MM.1S (cell line): ENCODE measurements around the gene TFAP2E.

ENCODE experiments used
- DNase-seq: peaks from one replicate; pipeline ENCODE4 v3.0.0-alpha.2; 2015
- H2AFZ ChIP-seq: fragments of 300-600 bp; sonication (generic); 2 replicates; pipeline ENCODE4 v1.6.0; 2016; ENCODE audit warnings: antibody characterized with exemption, low read length
- H3F3A ChIP-seq: fragments of 300-600 bp; sonication (generic); 2 replicates; pipeline ENCODE4 v1.6.1; 2016; ENCODE audit warnings: mild to moderate bottlenecking, antibody characterized with exemption, low read length, moderate library complexity, mixed read lengths; ENCODE audit not compliant: insufficient read depth
- H3K27ac ChIP-seq: fragments of 300-600 bp; sonication (generic); 2 replicates; pipeline ENCODE4 v1.5.1; 2016; ENCODE audit warnings: mild to moderate bottlenecking, low read length
- H3K27me3 ChIP-seq: fragments of 300-600 bp; sonication (generic); replicated peaks from 2 replicates; pipeline ENCODE4 v1.6.0; 2016; ENCODE audit warnings: low read length; ENCODE audit not compliant: insufficient read depth
- H3K36me3 ChIP-seq: fragments of 300-600 bp; sonication (generic); replicated peaks from 2 replicates; pipeline ENCODE4 v1.6.1; 2016; ENCODE audit warnings: mild to moderate bottlenecking, low read length, mixed read lengths; ENCODE audit not compliant: insufficient read depth
- H3K4me1 ChIP-seq: fragments of 300-600 bp; sonication (generic); 2 replicates; pipeline ENCODE4 v1.6.1; 2016; ENCODE audit warnings: low read length, mixed read lengths
- H3K4me2 ChIP-seq: fragments of 300-600 bp; sonication (generic); 2 replicates; pipeline ENCODE4 v1.6.0; 2016; ENCODE audit warnings: low read depth, low read length
- H3K4me3 ChIP-seq: fragments of 300-600 bp; sonication (generic); 2 replicates; pipeline ENCODE4 v1.5.1; 2016; ENCODE audit warnings: low read length, mixed read lengths
- H3K79me2 ChIP-seq: fragments of 300-600 bp; sonication (generic); 2 replicates; pipeline ENCODE4 v1.6.1; 2016; ENCODE audit warnings: mixed run types, low read length, mixed read lengths
- H3K9ac ChIP-seq: fragments of 300-600 bp; sonication (generic); 2 replicates; pipeline ENCODE4 v1.6.1; 2016; ENCODE audit warnings: low read length, mixed read lengths
- H3K9me2 ChIP-seq: fragments of 300-600 bp; sonication (generic); replicated peaks from 2 replicates; pipeline ENCODE4 v1.6.1; 2016; ENCODE audit warnings: mild to moderate bottlenecking, low read length, mixed read lengths; ENCODE audit not compliant: insufficient read depth
- H3K9me3 ChIP-seq: fragments of 300-600 bp; sonication (generic); replicated peaks from 2 replicates; pipeline ENCODE4 v1.6.1; 2016; ENCODE audit warnings: mild to moderate bottlenecking, low read length, mixed read lengths; ENCODE audit not compliant: insufficient read depth
- H4K20me1 ChIP-seq: fragments of 300-600 bp; sonication (generic); 2 replicates; pipeline ENCODE4 v1.6.1; 2016; ENCODE audit warnings: mild to moderate bottlenecking, low read length, moderate library complexity, mixed read lengths; ENCODE audit not compliant: insufficient read depth
- CTCF ChIP-seq: fragments of 300-600 bp; sonication (generic); IDR thresholded peaks from 2 replicates; pipeline ENCODE4 v1.5.1; 2016; ENCODE audit warnings: antibody characterized with exemption, low read length, mixed read lengths
- EZH2 ChIP-seq: fragments of 300-600 bp; sonication (generic); optimal IDR thresholded peaks from 2 replicates; pipeline ENCODE3; 2017; ENCODE audit warnings: low read depth, mild to moderate bottlenecking, antibody characterized with exemption, low read length, mixed read lengths
- EZH2phosphoT487 ChIP-seq: fragments of 300-600 bp; sonication (generic); IDR thresholded peaks from 2 replicates; pipeline ENCODE4 v1.6.1; 2018; ENCODE audit warnings: antibody characterized with exemption, low read length

The TFAP2E gene

GRCh38 chr1:35642471-35642955 lies 69.4 kb downstream of the TFAP2E start:
- Histone ChIP-seq H3K27ac (peak overlapping the region; percentile 95; the same call in 1 of the 2 replicates), H3K9ac (peak overlapping the region; percentile 96; the same call in 1 of the 2 replicates)
- TF ChIP-seq CTCF (no peak), EZH2phosphoT487 (no peak), EZH2 (no peak)

GRCh38 chr1:35644204-35644603 lies 71.1 kb downstream of the TFAP2E start:
- H3K9me3 ChIP-seq, result no peaks in the 10 kb centered on the region
- no peak overlapping the region for H3K4me2 ChIP-seq
- 0 out of 2 replicates have a peak, but pooled peaks cover 5% of the 10 kb centered on the region for H4K20me1 ChIP-seq
- 0 out of 2 replicates have a peak, but pooled peaks cover 9% of the 10 kb centered on the region for H3K27me3 ChIP-seq
- TF ChIP-seq EZH2phosphoT487, result no peak
- no peak for TF ChIP-seq EZH2
- DNase-seq, result no peak
- H3K27ac ChIP-seq, result no peak overlapping the region
- peaks cover 5% of the 10 kb centered on the region; the same call in 1 of the 2 replicates for H3K4me1 ChIP-seq
- H3K79me2 ChIP-seq, result peaks cover 22% of the 10 kb centered on the region
- no peak overlapping the region for H3K4me3 ChIP-seq
- peaks cover 12% of the 10 kb centered on the region for H3F3A ChIP-seq
- H2AFZ ChIP-seq, result no peak overlapping the region
- H3K36me3 ChIP-seq, result no peaks in the 10 kb centered on the region
- no peaks in the 10 kb centered on the region for H3K9me2 ChIP-seq
- no peak overlapping the region for H3K9ac ChIP-seq

More at GRCh38 chr1:35642471-35642955, 69.4 kb downstream of the TFAP2E start:
- H3K36me3 ChIP-seq, result no peaks in the 10 kb centered on the region
- H3F3A ChIP-seq, result peaks cover 25% of the 10 kb centered on the region
- H3K4me3 ChIP-seq, result peak overlapping the region; percentile 98
- no peak for DNase-seq
- H3K4me2 ChIP-seq, result peak overlapping the region; percentile 69
- peak overlapping the region; percentile 87 for H2AFZ ChIP-seq
- no peaks in the 10 kb centered on the region for H3K9me2 ChIP-seq
- H3K9me3 ChIP-seq, result no peaks in the 10 kb centered on the region
- H3K27me3 ChIP-seq, result 0 out of 2 replicates have a peak, but pooled peaks cover 9% of the 10 kb centered on the region
- H3K79me2 ChIP-seq, result peaks cover 37% of the 10 kb centered on the region
- 0 out of 2 replicates have a peak, but pooled peaks cover 5% of the 10 kb centered on the region for H4K20me1 ChIP-seq
- H3K4me1 ChIP-seq, result peaks cover 14% of the 10 kb centered on the region
